Motor neuron (in vitro differentiated cells): ENCODE measurements around the gene LHX5. TPM values are rescaled to one million over a fixed set of nuclear protein-coding genes. Genes with fewer than 3 reads are reported as not detected.

Experiments
- ATAC-seq, 8 experiments: fragments of 200-7000 bp; cut with Tn5 transposase; replicated peaks in 6 of 8; 2 replicates each; pipeline ENCODE4 v1.8.0; 2021; ENCODE audit warnings: mild to moderate bottlenecking in 8 of 8, moderate library complexity in 8 of 8
- H3K27ac ChIP-seq, 2 donors: fragments of 250-450 bp; sonication (Bioruptor Pico); 2 replicates each; pipeline ENCODE4 v1.9.0; 2021; ENCODE audit warnings: antibody characterized with exemption in 2 of 2, mild to moderate bottlenecking in 2 of 2, moderate library complexity in 1 of 2
- H3K4me1 ChIP-seq, 2 donors: fragments of 250-450 bp; sonication (Bioruptor Pico); replicated peaks in 1 of 2; 2 replicates each; pipeline ENCODE4 v1.6.1; 2021; ENCODE audit warnings: antibody characterized with exemption in 2 of 2, mild to moderate bottlenecking in 2 of 2, moderate library complexity in 1 of 2
- H3K4me3 ChIP-seq, 5 donors: fragments of 250-450 bp; sonication (Bioruptor Pico); 2 replicates each; pipeline ENCODE4 v1.9.0; 2021; ENCODE audit warnings: antibody characterized with exemption in 5 of 5, mild to moderate bottlenecking in 5 of 5, moderate library complexity in 4 of 5
- WGBS, 10 experiments: fragments of 450-650 bp; shearing (Covaris generic); methylation state at CpG; one replicate each; pipeline ENCODE4 v1.0.0; 2022; 5-methylcytosine and 5-hydroxymethylcytosine counted together
- in situ Hi-C, 9 experiments: fragments of 400-800 bp; cut with MboI; loops; one replicate each; pipeline ENCODE4 v1.15.0; 2021; ENCODE audit warnings: low sequenced_read_pairs in 9 of 9, low pct_unique_long_range_greater_than_20kb in 2 of 9; ENCODE audit not compliant: unreplicated experiment in 9 of 9
- total RNA-seq, 8 experiments: library from RNA; unstranded; fragments of 300-600 nt; gene quantifications; 2 replicates each; pipeline versions ENCODE4 v1.2.3 to v1.2.4, GENCODE V29; 2022

LHX5 gene
- total RNA-seq, 8 experiments from 2014 or later, result 0.09 to 0.71 (median 0.45) TPM; not detected in 2

- 0 to 8% (median 3%) methylated on average over 1 to 20 of the region's 50 CpGs; no CpG with 5 or more reads in 6 of the 10 experiments for WGBS, 10 experiments
- no peak overlapping the region for H3K27ac ChIP-seq
- ATAC-seq, result no peak
- in situ Hi-C loops, result no loop called here
- peaks cover 8 to 23% of the 10 kb centered on the region in 2 donors for H3K4me1 ChIP-seq
- peak overlapping the region in 1 of 5 donors; percentile 13 for H3K4me3 ChIP-seq
Measured at GRCh38 chr12:113475451-113476175, 3.9 kb upstream of the LHX5 start.

- in situ Hi-C loops, result loop anchor here in 5 of 9 experiments (25.0 kb wide), 1 partner anchor 437 kb away; no protein-coding TSS in a partner anchor
Measured at GRCh38 chr12:113474635-113475436, 3.2 kb upstream of the LHX5 start.

GRCh38 chr12:113473942-113474341 is 2.3 kb upstream of the LHX5 start:
- 0 to 6% (median 2%) methylated on average over 4 to 9 of the region's 9 CpGs; no CpG with 5 or more reads in 1 of the 10 experiments for WGBS, 10 experiments
- in situ Hi-C loops, result loop anchor here in 5 of 9 experiments (25.0 kb wide), 1 partner anchor 438 kb away; no protein-coding TSS in a partner anchor
- H3K4me1 ChIP-seq, result peaks cover 8 to 23% of the 10 kb centered on the region in 2 donors
- no peak for ATAC-seq
- H3K27ac ChIP-seq, result no peak overlapping the region
- peak overlapping the region in 1 of 5 donors; percentile 15 for H3K4me3 ChIP-seq

More at GRCh38 chr12:113474635-113475436, 3.2 kb upstream of the LHX5 start:
- no peak for ATAC-seq
- 0 to 10% (median 5%) methylated on average over 2 to 13 of the region's 19 CpGs; no CpG with 5 or more reads in 2 of the 10 experiments for WGBS, 10 experiments
- H3K4me3 ChIP-seq, result no peak overlapping the region
- H3K27ac ChIP-seq, result no peak overlapping the region
- peaks cover 8 to 23% of the 10 kb centered on the region in 2 donors for H3K4me1 ChIP-seq

- no peak for ATAC-seq
- Histone ChIP-seq H3K4me1 (peaks cover 8 to 23% of the 10 kb centered on the region in 2 donors), H3K27ac (no peak overlapping the region), H3K4me3 (no peak overlapping the region)
- in situ Hi-C loops, result loop anchor here in 5 of 9 experiments (25.0 kb wide), 1 partner anchor 439 kb away; no protein-coding TSS in a partner anchor
- 0 to 38% (median 22%) methylated on average over 1 to 5 of the region's 6 CpGs; no CpG with 5 or more reads in 1 of the 10 experiments for WGBS, 10 experiments
Measured at GRCh38 chr12:113473400-113473799, 1.7 kb upstream of the LHX5 start.

GRCh38 chr12:113472191-113473121 is 785 bp upstream of the LHX5 start:
- Histone ChIP-seq H3K4me3 (peak overlapping the region in 3 of 5 donors; percentile 31 to 37 (median 35)), H3K4me1 (peaks cover 8 to 25% of the 10 kb centered on the region in 2 donors), H3K27ac (no peak overlapping the region)
- in situ Hi-C loops, result loop anchor here in 5 of 9 experiments (25.0 kb wide), 1 partner anchor 440 kb away; no protein-coding TSS in a partner anchor
- 0% methylated on average over 1 of the region's 51 CpGs; no CpG with 5 or more reads in 9 of the 10 experiments for WGBS, 10 experiments
- ATAC-seq, result peak in 3 of 8 experiments; percentile 8 to 27 (median 21)

- peak overlapping the region in 4 of 5 donors; percentile 9 to 37 (median 33) for H3K4me3 ChIP-seq
- no peak overlapping the region for H3K27ac ChIP-seq
- 0 to 2% (median 0%) methylated on average over 1 to 22 of the region's 53 CpGs; no CpG with 5 or more reads in 5 of the 10 experiments for WGBS, 10 experiments
- peaks cover 6 to 26% of the 10 kb centered on the region in 2 donors for H3K4me1 ChIP-seq
- ATAC-seq, result peak in 5 of 8 experiments; percentile 4 to 44 (median 33)
- in situ Hi-C loops, result loop anchor here in 5 of 9 experiments (25.0 kb wide), 1 partner anchor 441 kb away; no protein-coding TSS in a partner anchor
Measured at GRCh38 chr12:113470871-113471618, 626 bp downstream of the LHX5 start.

- in situ Hi-C loops, result loop anchor here in 7 of 9 experiments (10.0 to 25.0 kb wide), 2 partner anchors 442 to 445 kb away; no protein-coding TSS in a partner anchor
- no peak overlapping the region for H3K27ac ChIP-seq
- WGBS, 10 experiments, result 0 to 7% (median 2%) methylated on average over 2 to 7 of the region's 19 CpGs; no CpG with 5 or more reads in 5 of the 10 experiments
Measured at GRCh38 chr12:113469949-113470743, 1.5 kb downstream of the LHX5 start.

GRCh38 chr12:113469224-113469948 is 2.3 kb downstream of the LHX5 start:
- 0 to 30% (median 11%) methylated on average over 1 to 10 of the region's 17 CpGs; no CpG with 5 or more reads in 6 of the 10 experiments for WGBS, 10 experiments
- in situ Hi-C loops, result loop anchor here in 7 of 9 experiments (10.0 to 25.0 kb wide), 2 partner anchors 443 to 445 kb away; no protein-coding TSS in a partner anchor

More at GRCh38 chr12:113469949-113470743, 1.5 kb downstream of the LHX5 start:
- ATAC-seq, result no peak
- H3K4me1 ChIP-seq, result peaks cover 6 to 25% of the 10 kb centered on the region in 2 donors
- H3K4me3 ChIP-seq, result peak overlapping the region in 1 of 5 donors; percentile 31

GRCh38 chr12:113468365-113469223 is 3.1 kb downstream of the LHX5 start:
- Histone ChIP-seq H3K27ac (no peak overlapping the region), H3K4me1 (peaks cover 9 to 39% of the 10 kb centered on the region in 2 donors), H3K4me3 (no peak overlapping the region)
- ATAC-seq, result no peak
- WGBS, 10 experiments, result 0 to 3% (median 1%) methylated on average over 1 to 10 of the region's 38 CpGs; no CpG with 5 or more reads in 6 of the 10 experiments
- in situ Hi-C loops, result loop anchor here in 7 of 9 experiments (10.0 to 25.0 kb wide), 2 partner anchors 444 to 446 kb away; no protein-coding TSS in a partner anchor

More at GRCh38 chr12:113469224-113469948, 2.3 kb downstream of the LHX5 start:
- Histone ChIP-seq H3K4me3 (no peak overlapping the region), H3K27ac (no peak overlapping the region), H3K4me1 (peaks cover 9 to 31% of the 10 kb centered on the region in 2 donors)
- ATAC-seq, result no peak
